HG02759 (cell line): ENCODE data around the gene TRNAU1AP.
"Not testable (repeated sequence)": the region's sequence is repeated elsewhere in the genome, so short reads cannot be mapped to it uniquely, and the experiment has no call there.

ENCODE experiments used
- ATAC-seq: cut with Tn5 transposase; IDR thresholded peaks from one replicate; pipeline ENCODE4 v1.9.1; 2021; ENCODE audit warnings: mild to moderate bottlenecking, moderate library complexity; ENCODE audit not compliant: unreplicated experiment

TRNAU1AP gene

DNA sequence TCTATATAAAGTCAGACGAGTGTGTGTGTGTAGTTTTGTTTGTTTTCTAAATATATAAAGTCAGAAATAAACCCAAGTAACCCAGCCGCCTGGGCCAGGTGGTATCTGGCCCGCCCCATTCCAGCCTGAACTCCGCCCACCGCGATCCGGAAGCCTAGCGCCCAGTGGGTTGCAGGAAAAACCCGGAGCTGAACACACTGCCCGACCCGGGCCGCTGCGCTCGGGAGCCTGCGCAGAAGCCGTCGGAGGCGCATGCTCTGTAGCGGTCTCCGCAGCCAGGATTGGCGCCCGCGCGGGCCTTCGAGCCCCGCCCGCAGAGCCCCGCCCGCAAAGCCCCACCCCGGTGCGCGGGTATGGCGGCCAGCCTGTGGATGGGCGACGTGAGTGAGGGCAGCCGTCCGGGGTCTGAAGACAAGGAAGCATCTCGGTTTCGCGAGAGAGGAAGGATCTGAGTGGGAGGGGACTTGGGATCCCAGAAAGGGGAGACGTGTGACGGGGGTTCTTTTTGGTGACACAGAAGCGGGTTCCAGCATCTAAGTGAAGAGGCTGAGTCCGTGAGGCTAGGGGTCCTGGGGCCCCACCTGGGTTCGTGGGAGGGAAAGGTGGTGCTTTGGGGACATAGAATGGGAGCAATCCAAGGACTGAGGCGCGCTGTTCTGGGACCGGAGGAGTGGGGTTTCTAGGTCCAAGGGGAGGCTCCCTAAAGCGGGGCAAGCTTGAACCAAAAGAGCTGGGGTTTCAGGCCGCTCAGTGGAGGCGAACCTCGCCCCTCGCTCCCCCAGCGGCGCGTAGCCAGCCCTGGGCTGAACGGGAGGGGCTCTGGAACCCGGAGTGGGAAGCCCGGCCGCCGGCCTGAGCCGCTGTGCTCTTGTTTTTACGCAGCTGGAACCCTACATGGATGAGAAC is at the start of gene TRNAU1AP:
Gene TRNAU1AP (plus strand): TSS at position 328 of the 906 bp plus-strand sequence. CDS start 26 bp downstream, at position 354.
- ATAC-seq: peak; percentile 94

DNA sequence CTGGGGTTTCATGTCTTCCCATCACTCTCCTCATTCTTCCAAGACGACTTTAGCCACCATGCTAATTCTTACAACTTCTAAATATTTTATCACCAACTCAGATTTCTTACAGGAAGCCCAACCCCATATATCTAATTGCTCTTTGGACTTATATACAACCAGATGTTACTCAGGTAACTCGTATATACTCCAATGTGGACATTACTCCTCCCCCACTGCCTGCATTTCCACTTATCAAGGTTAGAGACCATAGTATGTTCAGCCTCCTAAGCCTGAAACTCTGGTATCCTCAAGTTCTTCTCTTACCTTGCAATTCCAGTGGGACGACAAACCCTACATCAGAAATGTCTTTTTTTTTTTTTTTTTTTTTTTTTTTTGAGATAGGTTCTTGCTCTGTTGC is 49.8 kb upstream of the TRNAU1AP start:
- no peak for ATAC-seq

DNA sequence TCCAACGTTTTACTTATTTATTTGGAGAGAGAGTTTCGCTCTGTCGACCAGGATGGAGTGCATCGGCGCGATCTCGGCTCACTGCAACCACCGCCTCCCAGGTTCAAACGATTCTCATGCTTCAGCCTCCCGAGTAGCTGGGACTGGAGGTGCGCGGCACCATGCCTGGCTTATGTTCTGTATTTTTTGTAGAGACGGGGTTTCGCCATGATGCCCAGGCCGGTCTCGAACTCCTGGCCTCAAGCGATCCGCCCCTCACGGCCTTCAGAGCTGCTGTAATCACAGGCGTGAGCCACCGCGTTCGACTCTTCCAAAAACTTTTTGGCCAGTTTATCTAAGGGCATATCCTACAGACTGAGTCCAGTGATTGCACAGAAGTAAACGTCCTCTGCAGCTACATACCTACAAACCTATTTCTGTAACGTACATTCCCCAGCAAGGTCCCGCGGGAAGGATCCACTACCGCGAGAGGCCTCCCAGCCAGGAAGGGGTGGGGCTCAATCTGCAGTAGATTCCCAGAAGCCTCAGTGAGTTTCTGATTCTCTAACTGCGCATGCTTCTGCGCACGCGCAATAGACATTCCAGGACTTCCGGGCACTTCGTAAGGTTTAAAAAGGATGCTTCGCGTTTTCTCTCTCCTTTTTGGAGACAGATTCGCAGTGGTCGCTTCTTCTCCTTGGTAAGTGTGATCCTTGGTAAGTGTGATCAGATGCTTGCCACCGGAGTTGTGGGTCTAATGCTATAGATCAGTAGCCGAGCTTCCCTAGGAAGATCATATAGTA is 47.3 kb upstream of the TRNAU1AP start, which contains the start of gene RCC1:
Gene RCC1 (plus strand): TSS at position 638 of the 782 bp plus-strand sequence. CDS start 23,824 bp downstream, outside the sequence.
- peak; percentile 82 for ATAC-seq

DNA sequence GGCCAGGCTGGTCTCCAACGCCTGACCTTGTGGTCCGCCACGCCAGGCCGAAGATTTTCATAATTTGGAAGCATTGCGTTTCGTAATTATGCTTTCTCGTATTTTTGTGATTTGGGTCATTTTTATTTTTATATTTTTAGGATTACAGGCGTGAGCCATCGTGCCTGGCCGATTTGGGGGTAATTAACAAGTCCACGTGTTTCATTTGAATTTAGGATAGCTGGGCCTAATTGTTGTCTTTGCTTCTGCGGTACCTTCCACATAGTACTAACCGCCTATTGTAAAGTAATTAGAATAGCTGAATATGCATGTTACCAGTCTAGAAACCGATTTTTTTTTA is 46.0 kb upstream of the TRNAU1AP start:
- no peak for ATAC-seq

DNA sequence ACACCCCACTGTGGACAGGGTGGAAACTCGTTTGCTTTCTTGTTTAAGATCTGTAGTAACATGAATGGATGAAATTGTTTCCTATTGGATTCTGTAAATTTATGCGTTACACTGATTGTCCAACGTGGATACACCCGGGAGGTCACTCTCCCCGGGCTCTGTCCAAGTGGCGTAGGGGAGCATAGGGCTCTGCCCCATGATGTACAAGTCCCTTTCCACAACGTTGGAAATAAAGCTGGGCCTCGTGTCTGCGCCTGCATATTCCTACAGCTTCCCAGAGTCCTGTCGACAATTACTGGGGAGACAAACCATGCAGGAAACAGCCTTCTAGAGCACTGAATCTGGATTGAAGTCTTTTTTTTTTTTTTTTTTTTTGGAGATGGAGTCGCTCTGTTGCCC is 45.6 kb upstream of the TRNAU1AP start:
- no peak for ATAC-seq

DNA sequence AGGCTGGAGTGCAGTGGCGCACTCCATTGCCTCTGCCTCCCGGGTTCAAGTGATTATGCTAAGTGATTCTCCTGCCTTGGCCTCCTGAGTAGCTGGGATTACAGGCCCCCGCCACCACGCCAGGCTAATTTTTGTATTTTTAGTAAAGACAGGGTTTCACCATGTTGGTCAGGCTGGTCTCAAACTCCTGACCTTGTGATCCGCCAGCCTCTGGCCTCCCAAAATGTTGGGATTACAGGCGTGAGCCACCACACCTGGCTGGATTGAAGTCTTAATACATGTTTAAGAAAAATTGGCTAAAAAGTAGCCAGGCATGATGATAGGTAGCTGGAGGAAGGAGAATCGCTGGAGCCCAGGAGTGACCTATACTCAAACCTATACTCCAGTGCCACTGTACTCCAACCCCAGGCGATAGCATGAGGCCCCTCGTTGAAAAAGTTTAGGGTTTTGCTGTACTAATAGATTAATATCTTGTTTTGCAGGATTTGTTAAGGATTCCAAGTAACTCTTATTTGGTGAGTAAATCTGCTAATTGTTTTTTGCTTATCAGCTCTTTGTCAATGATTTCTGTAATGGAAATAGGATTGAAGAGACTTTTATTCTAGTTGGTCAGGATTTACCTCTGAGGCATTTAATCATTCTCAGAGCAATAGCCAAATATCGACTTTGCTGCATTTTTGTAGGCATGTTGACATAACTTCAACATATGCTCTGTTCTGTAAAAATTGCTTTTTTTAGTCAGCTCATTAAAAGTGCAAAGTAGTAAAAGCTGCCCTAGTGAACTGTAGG is 45.0 kb upstream of the TRNAU1AP start:
- ATAC-seq: no peak

DNA sequence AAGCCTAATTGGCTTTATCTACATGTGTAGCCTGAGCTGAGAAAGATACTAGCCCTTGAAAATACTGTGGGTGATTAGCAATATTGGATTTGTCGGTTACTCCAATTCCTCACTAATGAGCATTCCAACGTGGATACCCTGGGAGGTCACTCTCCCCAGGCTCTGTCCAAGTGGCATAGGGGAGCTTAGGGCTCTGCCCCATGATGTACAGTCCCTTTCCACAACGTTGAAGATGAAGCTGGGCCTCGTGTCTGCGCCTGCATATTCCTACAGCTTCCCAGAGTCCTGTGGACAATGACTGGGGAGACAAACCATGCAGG is 44.5 kb upstream of the TRNAU1AP start:
- ATAC-seq: no peak

DNA sequence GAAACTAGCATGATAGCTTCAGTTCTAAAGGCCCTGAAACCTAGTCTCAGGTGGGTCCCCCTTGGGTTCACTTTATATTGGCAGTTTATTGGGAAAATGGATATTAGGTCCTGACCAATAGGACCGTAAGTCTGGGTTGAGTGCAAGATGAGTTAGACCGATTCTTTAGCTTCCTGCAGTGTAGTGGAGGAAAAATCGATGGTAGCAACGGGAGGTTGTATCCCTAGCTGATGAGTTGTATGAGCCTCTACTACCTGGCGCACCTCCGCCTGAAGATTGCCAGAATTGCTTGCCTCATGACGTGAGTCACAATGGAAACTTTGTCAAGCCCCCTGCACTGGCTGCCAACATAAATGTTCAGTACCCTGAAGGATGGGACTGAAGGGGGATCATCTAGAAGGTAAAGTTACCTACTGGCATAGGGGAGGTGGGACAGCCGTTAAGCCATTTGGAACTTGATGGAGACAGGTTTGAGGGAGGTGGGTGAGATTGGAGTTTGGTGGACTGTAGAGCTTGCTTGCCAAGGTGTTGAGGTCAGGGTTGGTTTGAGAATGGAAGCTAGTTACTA is 43.1 kb upstream of the TRNAU1AP start:
- ATAC-seq: no peak

DNA sequence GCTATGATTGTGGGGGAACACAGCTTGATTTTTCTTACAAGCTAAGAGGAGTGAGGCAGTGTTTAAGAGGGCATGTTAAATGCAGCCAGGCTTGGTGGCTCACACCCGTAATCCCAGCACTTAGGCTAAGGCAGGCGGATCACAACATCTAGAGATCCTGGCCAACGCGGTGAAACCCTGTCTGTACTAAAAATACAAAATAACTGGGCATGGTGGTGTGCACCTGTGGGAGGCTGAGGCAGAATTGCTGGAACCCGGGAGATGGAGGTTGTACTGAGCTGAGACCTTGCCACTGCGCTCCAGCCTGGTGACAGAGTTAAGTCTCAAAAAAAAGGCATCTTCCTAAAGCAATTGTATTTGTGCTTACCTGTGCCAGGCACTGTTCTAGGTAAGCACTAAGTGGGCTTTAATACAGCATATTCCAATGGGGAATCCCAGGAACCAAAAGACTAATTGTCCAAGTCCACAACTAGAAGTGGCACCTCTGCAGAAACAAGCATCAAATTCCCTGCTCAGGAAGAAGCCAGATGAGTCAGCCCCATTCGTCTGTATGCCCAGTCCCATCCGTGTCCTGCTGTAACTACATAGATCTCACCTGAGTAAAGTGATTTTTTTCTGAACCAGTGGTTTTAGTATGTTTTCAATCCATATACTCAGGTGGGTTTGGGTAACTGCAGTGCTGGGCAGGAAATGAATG is 42.5 kb upstream of the TRNAU1AP start:
- ATAC-seq: no peak

DNA sequence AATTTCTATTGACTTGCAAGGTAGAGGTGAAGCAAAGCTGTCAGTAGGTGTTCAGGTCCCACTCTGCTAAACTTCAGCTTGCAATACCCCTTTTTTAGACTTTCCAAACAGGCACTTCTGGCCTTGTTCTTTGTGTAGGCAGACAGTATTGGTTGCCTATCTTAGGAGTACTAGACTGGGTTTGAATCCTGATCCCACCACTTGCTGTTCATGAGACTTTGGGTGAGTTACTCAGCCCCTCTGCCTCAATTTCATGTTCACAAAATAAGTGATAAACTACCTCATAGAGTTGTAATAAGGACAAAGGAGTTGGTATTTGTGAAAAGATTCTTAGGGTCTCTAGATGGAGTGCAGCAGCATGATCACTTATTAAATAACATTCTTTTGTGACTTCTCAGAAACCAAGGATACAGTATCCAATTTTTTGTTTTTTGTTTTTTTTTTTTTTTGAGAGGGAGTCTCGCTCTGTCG is 41.9 kb upstream of the TRNAU1AP start:
- ATAC-seq: no peak

DNA sequence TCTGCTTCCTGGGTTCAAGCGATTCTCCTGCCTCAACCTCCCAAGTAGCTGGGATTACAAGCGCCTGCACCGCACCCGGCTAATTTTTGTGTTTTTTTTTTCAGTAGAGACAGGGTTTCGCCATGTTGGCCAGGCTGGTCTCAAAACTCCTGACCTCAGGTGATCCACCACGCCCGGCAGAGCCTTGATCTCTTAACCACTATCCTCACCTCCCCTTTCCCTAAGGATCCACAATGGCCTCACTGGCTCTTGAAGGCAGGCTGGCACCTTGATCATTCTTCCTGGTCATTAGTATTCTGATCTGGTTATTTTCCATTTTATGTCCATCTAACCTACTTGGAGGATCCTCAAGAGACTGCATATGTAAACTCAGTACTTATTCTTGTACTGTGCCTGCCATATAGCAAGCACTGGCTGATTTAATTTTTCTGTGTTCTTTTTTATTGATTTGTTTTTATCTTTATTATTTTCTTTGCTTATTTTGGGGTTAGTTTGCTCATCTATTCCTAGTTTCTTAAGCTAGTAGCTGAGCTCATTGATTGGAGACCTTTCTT is 40.8 kb upstream of the TRNAU1AP start:
- ATAC-seq: no peak

DNA sequence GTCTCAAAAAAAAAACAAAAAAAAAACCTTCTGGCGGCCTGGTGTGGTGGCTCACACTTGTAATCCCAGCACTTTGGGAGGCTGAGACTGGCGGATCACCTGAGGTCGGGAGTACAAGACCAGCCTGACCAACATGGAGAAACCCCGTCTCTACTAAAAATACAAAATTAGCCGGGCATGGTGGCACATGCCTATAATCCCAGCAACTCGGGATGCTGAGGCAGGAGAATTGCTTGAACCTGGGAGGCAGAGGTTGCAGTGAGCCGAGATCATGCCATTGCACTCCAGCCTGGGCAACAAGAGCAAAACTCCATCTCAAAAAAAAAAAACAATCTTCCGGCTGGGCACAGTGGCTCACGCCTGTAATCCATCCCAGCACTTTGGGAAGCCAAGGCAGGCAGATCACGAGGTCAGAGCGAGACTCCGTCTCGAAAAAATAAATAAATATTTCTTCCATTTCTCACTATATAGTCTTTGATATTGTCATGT is 38.4 kb upstream of the TRNAU1AP start:
- ATAC-seq: not testable (repeated sequence)

DNA sequence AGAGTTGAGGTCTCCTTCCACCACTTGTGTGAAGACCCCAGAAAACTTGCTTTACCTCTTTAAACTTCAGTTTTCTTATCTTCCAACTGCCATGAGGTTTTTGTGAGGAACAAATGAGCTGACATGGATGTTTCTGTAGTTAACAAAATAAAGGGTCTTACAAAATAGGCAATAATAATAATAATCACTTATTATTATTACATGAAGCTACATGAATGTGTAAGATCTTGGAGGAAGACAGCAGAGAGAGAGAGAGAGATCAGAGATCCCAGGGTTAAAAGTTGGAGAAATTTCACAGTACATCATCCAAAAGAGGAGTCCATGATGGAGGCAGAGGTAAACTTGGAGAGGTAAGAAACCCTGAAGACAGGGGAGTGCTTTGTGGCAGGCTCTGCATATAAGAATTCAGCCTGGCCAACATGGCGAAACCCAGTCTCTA is 36.3 kb upstream of the TRNAU1AP start:
- no peak for ATAC-seq

DNA sequence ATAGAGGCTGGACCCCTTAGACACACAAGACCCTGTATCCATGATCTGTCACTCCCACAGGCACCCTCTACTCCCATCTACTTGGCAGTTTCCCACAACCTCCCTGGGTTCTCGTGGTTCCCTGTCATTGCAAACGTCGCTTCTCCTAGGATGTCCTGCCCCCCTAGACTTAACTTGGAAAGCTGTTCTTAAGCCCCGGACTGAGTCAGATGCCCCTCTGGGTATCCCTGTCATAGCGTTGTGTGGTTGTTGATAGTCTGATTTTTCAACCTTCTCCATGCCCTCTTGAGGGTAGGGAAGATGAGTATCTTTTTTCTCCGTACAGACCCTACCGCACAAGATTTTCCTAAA is 35.3 kb upstream of the TRNAU1AP start:
- ATAC-seq: peak; percentile 2

DNA sequence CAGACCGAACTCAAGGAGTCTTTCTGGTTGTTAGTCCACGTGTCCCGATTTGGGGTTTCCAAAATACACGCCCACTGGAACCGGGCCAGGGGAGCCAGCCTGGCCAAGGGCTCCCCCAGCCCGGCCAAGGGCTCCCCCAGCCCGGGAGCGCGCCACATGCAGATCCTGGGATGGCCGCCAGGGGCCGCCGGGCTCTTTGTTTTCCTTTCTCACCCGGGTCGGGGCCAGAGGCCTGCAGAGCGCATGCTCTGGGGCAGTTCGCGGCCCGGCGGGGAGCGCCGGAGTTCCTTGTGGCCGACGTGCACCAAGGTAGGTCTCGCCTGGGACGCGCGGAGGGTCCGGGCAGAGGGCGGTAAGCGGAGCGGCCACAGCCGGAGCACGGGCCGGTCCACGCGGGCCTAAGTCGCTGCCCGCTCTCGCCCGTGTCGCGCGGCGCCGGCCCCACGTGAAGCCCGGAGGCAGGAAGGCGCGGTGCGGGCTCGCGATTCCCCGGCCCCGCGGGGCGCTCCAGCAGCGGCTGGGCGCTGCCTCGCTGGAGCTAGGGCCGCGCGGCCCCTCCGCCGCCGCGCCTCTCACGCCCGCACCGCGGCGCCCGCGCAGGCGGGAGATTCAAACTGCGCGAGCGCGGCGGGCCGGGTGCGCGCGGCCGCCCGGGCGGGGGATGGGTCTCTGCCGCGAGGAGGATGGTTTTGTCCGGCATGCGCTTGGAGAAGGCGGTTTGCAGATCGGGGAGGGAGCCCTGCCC is 34.7 kb upstream of the TRNAU1AP start:
- peak; percentile 82 for ATAC-seq

DNA sequence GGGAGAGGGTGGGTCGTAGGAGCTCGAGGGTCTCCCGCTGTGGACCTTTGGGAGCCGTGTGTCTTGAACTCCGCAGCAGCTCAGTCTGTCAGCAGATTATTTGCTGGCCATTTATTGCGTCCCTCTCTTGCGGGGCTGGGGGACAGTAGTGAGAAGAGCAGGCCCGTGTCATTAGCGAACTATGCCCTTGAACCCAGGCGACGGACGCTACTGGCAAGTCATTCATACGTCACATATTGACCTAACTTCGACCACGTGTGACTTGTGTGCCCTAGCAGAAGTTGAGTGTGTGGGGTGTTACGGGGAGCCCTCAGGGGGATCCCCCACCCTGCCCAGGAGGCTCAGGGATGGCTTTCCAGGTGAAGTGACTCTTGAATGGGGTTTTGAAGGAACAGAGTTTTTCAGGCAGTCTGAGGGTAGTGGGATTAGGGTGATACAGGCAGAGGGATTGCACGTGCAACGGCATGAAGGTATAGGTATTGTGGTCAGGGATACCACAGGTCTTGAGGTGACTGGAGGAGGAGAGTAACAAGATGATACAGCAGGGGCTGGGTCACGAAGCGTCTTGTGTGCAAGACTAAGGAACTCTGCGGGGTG is 34.0 kb upstream of the TRNAU1AP start:
- ATAC-seq: peak; percentile 12

DNA sequence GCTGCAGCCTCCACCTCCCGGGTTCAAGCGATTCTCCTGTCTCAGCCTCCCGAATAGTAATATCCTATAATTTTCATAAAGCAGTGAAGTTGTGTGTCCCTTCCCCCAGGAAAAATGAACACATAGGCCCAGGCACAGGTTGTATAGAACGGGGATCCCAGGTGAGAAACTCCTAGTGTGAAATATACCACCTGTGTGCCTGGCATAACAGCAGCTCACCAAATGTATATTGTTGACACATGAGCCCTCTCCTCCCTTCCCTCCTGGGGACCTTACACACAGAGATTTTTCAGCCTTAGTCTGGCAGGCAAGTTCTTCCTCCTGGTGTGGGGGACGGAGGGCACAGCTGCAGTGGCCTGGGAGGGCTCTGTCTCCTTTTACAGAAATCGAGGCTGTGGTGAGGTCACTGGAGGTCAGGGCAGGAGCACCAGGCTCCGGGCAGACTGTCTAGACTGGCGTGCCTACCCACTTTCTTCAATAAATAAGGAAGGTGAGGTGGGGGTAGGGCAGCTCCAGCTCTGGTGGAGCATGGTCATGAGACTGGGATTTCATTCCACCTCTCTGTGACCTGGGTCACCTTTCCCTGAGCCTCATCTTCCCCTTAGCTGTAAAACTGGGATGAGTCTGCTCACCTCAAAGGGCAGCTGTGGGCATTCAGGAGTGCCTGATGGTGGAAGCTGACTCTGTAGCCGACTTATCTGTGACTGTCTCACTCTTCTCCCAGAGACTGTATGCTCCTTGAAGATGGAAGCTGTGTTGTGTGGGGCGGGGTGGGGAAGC is 32.7 kb upstream of the TRNAU1AP start:
- ATAC-seq: no peak

DNA sequence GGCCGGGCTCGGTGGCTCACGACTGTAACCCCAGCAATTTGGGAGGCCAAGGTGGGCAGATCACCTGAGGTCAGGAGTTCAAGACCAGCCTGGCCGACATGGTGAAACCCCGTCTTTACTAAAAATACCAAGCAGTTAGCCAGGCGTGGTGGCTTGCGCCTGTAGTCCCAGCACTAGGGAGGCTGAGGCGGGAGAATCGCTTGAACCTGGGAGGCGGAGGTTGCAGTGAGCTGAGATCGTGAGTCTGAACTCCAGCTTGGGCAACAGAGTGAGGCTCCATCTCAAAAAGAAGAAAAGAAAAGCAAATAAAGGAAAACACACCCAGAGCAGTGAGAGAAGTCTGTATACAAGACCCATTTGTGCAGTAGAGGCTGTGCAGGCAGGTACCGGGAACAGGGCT is 32.1 kb upstream of the TRNAU1AP start:
- ATAC-seq: not testable (repeated sequence)
